HG03108 (cell line): ENCODE data around the gene ADGRL3.
"Not testable (repeated sequence)": the region's sequence is repeated elsewhere in the genome, so short reads cannot be mapped to it uniquely, and the experiment has no call there.

Source experiments
- ATAC-seq: cut with Tn5 transposase; IDR thresholded peaks from one replicate; pipeline ENCODE4 v1.9.1; 2021; ENCODE audit warnings: moderate library complexity; ENCODE audit not compliant: unreplicated experiment

ADGRL3 gene

GRCh38 chr4:61933527-61933926 is 733.4 kb downstream of the ADGRL3 start:
- ATAC-seq, result no peak

DNA sequence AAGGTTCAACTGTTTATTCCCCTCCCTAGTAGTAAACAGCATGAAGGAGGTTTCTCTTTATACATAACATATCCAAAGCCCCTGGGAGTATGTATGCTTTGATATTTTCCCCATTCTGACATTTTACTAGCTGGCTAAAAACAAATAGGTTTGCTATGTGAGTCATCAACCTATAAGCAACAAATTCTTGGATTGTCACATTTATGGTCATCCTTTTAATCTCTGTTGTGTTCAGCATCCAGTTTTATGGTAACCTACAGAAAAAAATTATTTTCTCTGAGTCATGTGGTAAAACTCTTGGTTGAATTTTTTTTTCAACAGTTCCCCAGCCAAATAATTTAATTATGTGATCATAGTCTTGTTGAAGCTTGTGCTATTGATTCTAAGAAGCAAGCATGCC is 734.1 kb downstream of the ADGRL3 start:
- no peak for ATAC-seq

DNA sequence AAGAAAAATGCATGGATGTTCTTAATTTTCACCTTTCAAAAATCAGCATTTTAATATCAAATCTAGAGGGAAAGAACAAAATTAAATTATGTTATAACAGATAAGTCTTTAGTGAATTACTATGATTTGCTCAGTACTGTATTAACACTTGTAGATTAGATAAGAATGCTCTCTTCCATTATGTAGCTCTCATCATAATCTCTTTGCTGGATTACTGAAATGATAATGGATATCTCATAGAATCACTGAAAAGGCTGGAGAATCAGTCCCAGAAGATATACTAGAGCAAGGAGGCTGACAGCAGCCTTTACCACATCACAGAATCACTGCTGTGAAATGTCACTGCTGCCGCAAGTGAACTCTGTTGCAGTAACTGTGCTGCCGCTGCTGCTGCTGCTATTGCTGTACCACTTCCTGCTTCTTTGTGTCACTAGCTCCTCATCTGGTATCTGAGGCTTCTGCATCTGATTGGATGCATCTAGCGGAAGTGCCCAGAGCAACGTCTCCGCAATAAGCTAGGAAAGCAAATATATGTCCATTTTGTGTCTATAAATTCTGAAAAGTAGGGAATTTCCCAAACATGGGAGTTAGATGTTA is 738.2 kb downstream of the ADGRL3 start:
- no peak for ATAC-seq

GRCh38 chr4:61950625-61951024 is 750.5 kb downstream of the ADGRL3 start:
- no peak for ATAC-seq

DNA sequence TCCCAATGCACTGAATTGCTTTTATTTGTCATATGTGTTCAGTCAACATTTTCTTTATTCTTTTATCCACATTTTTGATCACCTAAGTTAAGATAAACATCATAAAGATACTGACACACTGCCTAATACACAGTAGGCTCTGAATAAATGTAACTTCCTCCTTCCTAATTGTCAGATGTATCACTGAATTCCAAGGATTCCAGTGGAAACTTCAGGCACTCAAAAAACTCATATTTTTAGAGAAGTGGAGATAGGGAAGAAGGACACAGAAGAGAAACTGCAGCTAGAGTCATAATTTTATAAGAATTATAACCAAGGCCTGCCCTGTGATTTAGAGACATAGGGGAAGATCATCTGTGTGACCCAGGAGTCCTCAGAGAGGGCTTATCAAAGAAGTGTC is 753.3 kb downstream of the ADGRL3 start:
- ATAC-seq, result no peak

DNA sequence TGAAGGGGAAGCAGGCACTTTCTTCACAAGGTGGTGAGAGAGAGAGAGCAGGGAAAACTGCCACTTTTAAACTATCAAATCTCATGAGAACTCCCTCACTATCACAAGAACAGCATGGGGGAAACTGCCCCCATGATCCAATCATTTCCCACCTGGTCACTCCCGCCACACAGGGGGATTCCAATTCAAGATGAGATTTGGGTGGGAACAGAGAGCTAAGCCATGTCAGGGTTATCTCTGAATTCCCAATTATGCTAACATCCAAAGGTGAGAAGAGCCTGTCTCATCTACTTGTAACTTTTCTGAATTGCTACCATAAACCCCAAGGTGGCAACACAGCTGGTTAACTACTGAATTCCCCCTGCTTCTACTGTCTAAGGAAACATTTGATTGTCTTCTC is 758.5 kb downstream of the ADGRL3 start:
- ATAC-seq, result no peak

DNA sequence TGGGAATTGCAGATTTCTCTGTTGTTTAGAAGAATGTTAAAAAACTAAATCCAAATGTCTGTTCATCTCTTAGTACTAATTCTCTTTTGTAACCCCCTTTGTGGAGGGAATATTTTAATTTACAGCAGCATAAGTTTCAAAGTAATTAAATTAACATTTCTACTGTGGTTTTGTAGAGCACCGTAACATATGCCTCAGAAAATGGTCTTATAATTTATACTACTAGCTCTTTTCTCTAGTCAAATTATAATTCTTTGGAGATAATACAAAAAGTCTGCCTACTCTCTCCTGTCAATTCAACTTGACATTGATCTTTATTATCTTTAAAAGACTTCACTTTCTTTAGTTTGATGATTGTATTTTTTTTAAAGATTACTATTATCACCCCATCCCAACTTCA is 759.0 kb downstream of the ADGRL3 start:
- no peak for ATAC-seq

DNA sequence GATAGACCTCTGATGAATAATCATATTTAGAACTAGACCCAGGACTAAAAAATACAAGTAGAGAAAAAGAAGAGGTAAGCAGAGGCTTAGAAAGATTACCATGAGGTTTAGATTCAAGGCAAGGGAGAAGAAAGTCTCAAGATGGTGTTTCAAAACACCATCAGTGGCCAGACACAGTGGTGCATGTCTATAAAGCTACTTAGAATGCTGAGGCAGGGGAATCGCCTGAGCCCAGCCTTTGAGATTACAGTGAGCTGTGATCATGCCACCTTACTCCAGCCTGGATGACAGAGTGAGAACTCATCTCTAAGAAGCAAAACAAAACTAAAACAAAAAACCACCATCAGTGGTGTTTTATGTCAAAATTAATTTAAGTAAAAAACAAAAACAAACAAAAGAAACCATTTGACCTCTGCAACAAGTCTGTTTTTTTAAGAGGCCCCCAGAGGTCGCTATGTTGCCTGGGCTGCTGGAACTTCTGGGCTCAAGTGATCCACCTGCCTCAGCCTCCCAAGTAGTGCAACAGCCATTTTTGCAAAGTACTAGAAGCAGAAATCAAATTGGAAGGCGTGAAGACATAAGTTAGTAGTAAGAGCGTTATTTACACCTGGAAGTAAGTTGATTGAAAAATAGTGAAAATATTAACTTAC is 784.3 kb downstream of the ADGRL3 start:
- no peak for ATAC-seq

GRCh38 chr4:61985426-61985825 is 785.3 kb downstream of the ADGRL3 start:
- no peak for ATAC-seq

DNA sequence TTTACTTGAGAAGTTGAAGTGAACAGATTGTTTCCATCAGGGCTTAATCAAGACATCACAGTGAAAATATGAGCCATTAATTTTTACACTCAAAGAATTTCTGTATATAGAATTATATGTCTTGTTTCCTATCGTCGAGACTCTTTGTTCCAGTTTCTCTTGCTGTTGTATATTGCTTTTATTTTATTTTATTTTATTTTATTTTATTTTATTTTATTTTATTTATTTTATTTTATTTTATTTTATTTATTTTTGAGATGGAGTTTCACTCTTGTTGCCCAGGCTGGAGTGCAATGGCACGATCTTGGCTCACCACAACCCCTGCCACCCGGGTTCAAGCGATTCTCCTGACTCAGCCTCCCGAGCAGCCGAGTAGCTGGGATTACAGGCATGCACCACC is 786.8 kb downstream of the ADGRL3 start:
- ATAC-seq, result not testable (repeated sequence)

GRCh38 chr4:61992351-61992750 is 792.2 kb downstream of the ADGRL3 start:
- no peak for ATAC-seq

- no peak for ATAC-seq
These were observed 793.9 kb downstream of the ADGRL3 start for GRCh38 chr4:61994036-61994435.

DNA sequence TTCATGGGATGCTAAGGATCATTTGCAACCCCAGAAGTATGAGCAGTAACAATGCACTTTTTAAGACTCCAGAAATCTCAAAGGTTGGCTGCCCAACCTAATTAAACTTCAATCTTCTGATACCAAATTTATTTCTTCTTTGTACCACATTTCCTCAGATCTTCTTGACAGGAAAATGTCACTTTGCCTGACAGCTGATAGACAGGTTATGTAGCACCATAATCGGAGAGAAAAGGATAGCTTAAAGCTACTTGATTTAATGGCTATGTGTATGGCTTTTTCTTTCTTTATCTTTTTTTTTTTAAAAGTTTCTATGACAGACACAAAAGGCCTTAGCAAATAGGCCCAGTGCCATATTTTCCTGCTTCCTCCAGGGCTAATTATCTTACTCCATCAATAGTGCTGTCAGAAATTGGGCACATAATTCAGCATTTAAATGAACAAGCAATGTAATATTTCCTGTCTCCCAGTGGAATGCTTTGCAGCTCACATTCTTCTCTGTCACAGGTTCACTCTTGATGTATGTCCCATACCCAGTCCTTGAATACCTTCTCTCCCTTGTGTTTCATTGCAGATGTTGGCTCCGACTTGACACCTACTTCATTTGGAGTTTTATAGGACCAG is 795.7 kb downstream of the ADGRL3 start:
- ATAC-seq, result no peak

DNA sequence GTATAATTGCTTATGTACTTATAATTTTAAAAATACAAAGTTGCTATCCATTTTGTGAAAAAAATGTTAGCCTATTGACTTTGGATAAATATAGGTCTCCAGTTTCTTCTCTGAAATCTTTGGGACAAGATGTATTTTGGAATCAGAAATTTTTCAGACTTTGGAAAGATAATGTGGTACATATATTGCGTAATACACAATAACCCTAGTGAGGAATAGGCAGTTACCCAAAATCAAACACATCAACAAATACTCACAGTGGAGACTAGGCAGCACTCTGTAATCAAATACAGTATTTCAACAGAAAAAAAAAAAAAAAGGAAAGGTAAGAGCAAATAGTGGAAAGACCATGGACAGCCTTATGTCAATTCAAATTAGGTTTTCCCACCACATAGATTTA is 796.8 kb downstream of the ADGRL3 start:
- no peak for ATAC-seq

DNA sequence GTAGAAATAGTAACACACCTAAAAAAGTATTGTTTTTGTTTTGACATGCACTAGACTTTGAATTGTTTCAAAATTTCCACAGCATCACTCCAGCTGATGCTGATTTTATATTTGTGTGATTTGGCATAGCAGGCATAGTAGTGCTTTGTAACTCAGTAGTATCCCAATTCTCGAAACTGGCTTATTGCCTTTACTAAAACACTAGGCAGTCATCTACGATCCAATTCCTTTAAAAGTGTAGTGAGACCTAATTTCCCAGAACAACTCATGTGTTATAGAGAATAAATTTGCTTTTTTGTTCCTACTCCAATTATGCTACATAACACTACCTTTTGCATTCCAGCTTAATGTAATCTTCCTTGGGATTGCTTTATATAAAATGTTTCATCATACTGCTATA is 797.7 kb downstream of the ADGRL3 start:
- ATAC-seq, result no peak

- ATAC-seq, result no peak
These were observed 803.6 kb downstream of the ADGRL3 start for GRCh38 chr4:62003695-62004094.

- ATAC-seq, result no peak
These were observed 804.8 kb downstream of the ADGRL3 start for GRCh38 chr4:62004881-62005280.

- ATAC-seq, result no peak
These were observed 806.0 kb downstream of the ADGRL3 start for GRCh38 chr4:62006108-62006507.

- ATAC-seq, result no peak
These were observed 815.1 kb downstream of the ADGRL3 start for GRCh38 chr4:62015043-62015739.

- ATAC-seq, result no peak
These were observed 818.4 kb downstream of the ADGRL3 start for GRCh38 chr4:62018537-62018936.

- no peak for ATAC-seq
These were observed 823.5 kb downstream of the ADGRL3 start for GRCh38 chr4:62023633-62024032.

GRCh38 chr4:62028745-62029144 is 828.6 kb downstream of the ADGRL3 start:
- no peak for ATAC-seq
